Peyer's patch (tissue), 4 donors: ENCODE results near the gene VTN.

Source experiments
- CTCF ChIP-seq, 6 experiments: fragments of 450-650 bp in 4 of 6; fragments of 200-600 bp in 2 of 6; sonication (generic) in 1 of 6; IDR thresholded peaks; one replicate each; pipeline ENCODE4 v1.5.1; 2017 to 2019; ENCODE audit warnings: antibody characterized with exemption in 6 of 6, mild to moderate bottlenecking in 3 of 6, moderate library complexity in 1 of 6
- POLR2A ChIP-seq, 2 donors: fragments of 450-650 bp; IDR thresholded peaks; one replicate each; pipeline ENCODE4 v1.5.1; 2017; ENCODE audit warnings: antibody characterized with exemption in 2 of 2, mild to moderate bottlenecking in 2 of 2, moderate library complexity in 2 of 2

GRCh38 chr17:28407130-28407973, 37.2 kb upstream of the VTN start:
- TF ChIP-seq CTCF (IDR thresholded peaks at IDR 0.05) = no peak
- no peak for TF ChIP-seq POLR2A (IDR thresholded peaks at IDR 0.05)
